Breast epithelium (tissue), 3 donors: ENCODE data around the gene TRIM32.

Source experiments
- POLR2A ChIP-seq: fragments of 450-650 bp; IDR thresholded peaks from one replicate; pipeline ENCODE4 v1.6.1; 2016; ENCODE audit warnings: antibody characterized with exemption, mild to moderate bottlenecking, moderate library complexity
- TF ChIP-seq, protein P1 (sequence below), 3 donors: fragments of 450-650 bp; IDR thresholded peaks; one replicate each; pipeline ENCODE4 v1.5.1; 2016 to 2017; ENCODE audit warnings: antibody characterized with exemption in 3 of 3, mild to moderate bottlenecking in 3 of 3, moderate library complexity in 3 of 3

DNA sequence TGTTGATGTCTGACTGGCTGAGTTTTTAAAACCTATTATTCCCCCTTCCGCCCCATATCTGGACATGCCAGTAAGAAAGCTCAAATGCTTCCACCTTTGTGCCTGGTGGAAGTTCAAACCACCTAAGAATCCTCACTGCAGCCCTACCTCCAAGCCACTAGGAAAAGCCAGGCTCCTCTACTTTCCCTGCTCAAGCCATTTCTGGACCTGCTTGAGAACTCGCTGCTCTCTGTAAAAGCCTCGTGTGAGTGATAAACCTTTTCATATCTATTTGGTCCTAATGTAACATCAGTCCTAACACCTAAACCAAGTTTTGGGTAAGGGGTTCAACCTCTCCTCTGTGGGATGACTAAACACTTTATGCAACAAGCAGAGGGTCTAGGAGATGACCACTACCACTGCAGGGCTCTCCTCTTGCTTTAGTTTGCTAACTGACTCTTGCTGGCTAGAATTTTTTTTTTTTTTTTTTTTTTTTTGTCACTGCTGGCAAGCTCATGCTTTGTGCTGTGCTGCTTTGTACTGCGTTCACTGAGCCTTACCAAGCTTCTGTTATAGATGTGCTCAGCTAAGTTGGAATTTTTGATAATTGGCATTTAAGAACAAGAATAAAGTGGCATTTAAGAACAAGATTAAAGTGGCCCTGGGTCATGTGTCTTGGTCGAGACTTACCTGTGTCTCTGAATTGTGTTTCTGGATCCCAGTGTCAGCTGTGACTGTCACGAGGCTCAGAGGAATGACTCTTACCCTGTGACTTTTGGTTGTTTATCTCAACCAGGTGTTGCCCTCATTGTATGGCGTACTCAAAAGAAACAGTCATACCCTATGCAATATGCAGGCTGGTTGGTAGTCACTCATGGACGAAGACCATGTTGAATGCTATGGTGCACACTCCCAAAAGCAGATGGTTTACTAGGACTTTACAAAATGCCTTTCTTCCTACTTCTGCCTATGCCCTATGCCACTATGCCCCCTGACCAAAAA is 19.5 kb downstream of the TRIM32 start:
- TF ChIP-seq, protein P1, sequence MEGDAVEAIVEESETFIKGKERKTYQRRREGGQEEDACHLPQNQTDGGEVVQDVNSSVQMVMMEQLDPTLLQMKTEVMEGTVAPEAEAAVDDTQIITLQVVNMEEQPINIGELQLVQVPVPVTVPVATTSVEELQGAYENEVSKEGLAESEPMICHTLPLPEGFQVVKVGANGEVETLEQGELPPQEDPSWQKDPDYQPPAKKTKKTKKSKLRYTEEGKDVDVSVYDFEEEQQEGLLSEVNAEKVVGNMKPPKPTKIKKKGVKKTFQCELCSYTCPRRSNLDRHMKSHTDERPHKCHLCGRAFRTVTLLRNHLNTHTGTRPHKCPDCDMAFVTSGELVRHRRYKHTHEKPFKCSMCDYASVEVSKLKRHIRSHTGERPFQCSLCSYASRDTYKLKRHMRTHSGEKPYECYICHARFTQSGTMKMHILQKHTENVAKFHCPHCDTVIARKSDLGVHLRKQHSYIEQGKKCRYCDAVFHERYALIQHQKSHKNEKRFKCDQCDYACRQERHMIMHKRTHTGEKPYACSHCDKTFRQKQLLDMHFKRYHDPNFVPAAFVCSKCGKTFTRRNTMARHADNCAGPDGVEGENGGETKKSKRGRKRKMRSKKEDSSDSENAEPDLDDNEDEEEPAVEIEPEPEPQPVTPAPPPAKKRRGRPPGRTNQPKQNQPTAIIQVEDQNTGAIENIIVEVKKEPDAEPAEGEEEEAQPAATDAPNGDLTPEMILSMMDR (IDR thresholded peaks at IDR 0.05): no peak
- TF ChIP-seq POLR2A: no peak
